NCI-H774 (cell line): ENCODE data around the gene KCNC4.

Source experiments
- DNase-seq: peaks from one replicate; lab custom pipeline; 2025; lab: John Stamatoyannopoulos, UW

KCNC4 gene

GRCh38 chr1:110254604-110255391 lies 44.7 kb downstream of the KCNC4 start:
- no peak for DNase-seq

DNA sequence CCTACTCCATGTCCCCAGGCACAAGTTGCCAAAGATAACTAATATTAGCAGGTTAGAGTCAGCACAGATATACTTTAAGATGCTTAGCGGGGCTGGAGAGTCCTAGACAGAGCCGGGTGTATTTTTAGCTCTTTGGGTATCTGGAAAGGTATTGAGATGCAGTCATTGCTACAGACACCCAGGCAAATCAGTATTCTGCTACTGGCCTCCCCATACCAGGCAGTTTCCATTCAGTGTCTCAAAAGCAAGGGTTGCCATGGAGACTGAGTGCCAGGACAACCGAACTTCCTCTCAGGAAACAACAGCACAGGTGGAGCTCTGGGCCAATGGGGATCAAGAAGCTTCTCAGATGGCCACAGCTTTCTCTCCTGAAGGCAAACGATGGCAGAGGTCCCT lies 45.3 kb downstream of the KCNC4 start:
- peak; percentile 64 for DNase-seq

DNA sequence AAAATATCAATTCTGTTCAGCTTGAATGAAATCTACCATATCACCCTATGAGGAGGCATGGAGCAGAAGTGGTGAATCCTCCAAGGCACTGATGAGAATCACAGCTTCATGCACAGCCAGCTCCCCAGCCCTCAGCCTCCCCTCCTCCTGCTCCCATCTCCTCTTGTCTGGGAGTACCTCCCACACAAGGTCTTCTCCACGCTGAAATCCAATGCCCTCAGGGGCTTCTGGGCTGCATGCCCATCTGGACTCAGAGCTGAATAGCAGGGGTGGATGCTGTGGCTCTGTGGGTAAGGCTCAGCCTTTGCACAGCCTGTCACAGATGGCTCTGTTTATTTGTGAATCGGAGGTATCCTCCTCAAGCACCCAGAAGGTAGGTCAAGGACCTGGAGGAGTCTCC lies 48.6 kb downstream of the KCNC4 start:
- no peak for DNase-seq

GRCh38 chr1:110259770-110260169 lies 49.7 kb downstream of the KCNC4 start:
- DNase-seq: no peak
